ENCODE data around the gene ZBTB18. TPM values are rescaled to one million over a fixed set of nuclear protein-coding genes. Genes with fewer than 3 reads are reported as not detected.

ZBTB18 gene
- total and polyA plus RNA-seq, 7 donors: 7.4 to 19.7 (median 15.3) TPM

GRCh38 chr1:244084763-244085162 is 33.7 kb downstream of the ZBTB18 start:
- H3K4me3 ChIP-seq: no peak overlapping the region
- WGBS, 2 donors: 72 to 93% methylated on average over 3 of the region's 3 CpGs
- DNase-seq: no peak
- TF ChIP-seq CTCF (IDR thresholded peaks at IDR 0.05) (no peak), EP300 (IDR thresholded peaks at IDR 0.05) (no peak), POLR2AphosphoS5 (IDR thresholded peaks at IDR 0.05) (no peak), POLR2A (IDR thresholded peaks at IDR 0.05) (no peak)
- H3K27me3 ChIP-seq: peaks cover 0 to 16% (median 0%) of the 10 kb centered on the region in 3 donors
- no peak overlapping the region for H3K27ac ChIP-seq
- no peaks in the 10 kb centered on the region for H3K36me3 ChIP-seq
- intact Hi-C loops (cut with DNase I): no loop called here
- H3K4me1 ChIP-seq: no peaks in the 10 kb centered on the region
- H3K9me3 ChIP-seq: peaks cover 0 to 6% (median 2%) of the 10 kb centered on the region in 4 donors

GRCh38 chr1:244085891-244086290 is 34.8 kb downstream of the ZBTB18 start:
- Histone ChIP-seq H3K9me3 (peaks cover 0 to 6% (median 2%) of the 10 kb centered on the region in 4 donors), H3K36me3 (no peaks in the 10 kb centered on the region), H3K4me3 (no peak overlapping the region), H3K27me3 (peaks cover 0 to 13% (median 0%) of the 10 kb centered on the region in 3 donors), H3K27ac (no peak overlapping the region), H3K4me1 (no peaks in the 10 kb centered on the region)
- 90 to 91% methylated on average over 2 of the region's 2 CpGs for WGBS, 2 donors
- intact Hi-C loops (cut with DNase I): no loop called here
- no peak for DNase-seq
- TF ChIP-seq EP300 (IDR thresholded peaks at IDR 0.05) (no peak), POLR2A (IDR thresholded peaks at IDR 0.05) (no peak), CTCF (IDR thresholded peaks at IDR 0.05) (no peak), POLR2AphosphoS5 (IDR thresholded peaks at IDR 0.05) (no peak)

- no peaks in the 10 kb centered on the region for H3K36me3 ChIP-seq
- no peak overlapping the region for H3K27ac ChIP-seq
- H3K9me3 ChIP-seq: peaks cover 0 to 6% (median 2%) of the 10 kb centered on the region in 4 donors
- TF ChIP-seq CTCF (IDR thresholded peaks at IDR 0.05) (no peak), EP300 (IDR thresholded peaks at IDR 0.05) (no peak), POLR2A (IDR thresholded peaks at IDR 0.05) (no peak), POLR2AphosphoS5 (IDR thresholded peaks at IDR 0.05) (no peak)
- no peak for DNase-seq
- H3K4me3 ChIP-seq: no peak overlapping the region
- WGBS, 2 donors: 97% methylated on average over 13 of the region's 13 CpGs
- intact Hi-C loops (cut with DNase I): no loop called here
- no peaks in the 10 kb centered on the region for H3K4me1 ChIP-seq
- peaks cover 0 to 10% (median 0%) of the 10 kb centered on the region in 3 donors for H3K27me3 ChIP-seq
Observed at GRCh38 chr1:244087021-244087560, 36.0 kb downstream of the ZBTB18 start.

- Histone ChIP-seq H3K4me1 (no peaks in the 10 kb centered on the region), H3K27ac (no peak overlapping the region), H3K36me3 (no peaks in the 10 kb centered on the region), H3K4me3 (no peak overlapping the region), H3K9me3 (peaks cover 0 to 6% (median 2%) of the 10 kb centered on the region in 4 donors), H3K27me3 (peaks cover 0 to 6% (median 0%) of the 10 kb centered on the region in 3 donors)
- DNase-seq: no peak
- 78 to 91% methylated on average over 7 of the region's 7 CpGs for WGBS, 2 donors
- TF ChIP-seq EP300 (IDR thresholded peaks at IDR 0.05): no peak
- TF ChIP-seq POLR2A (IDR thresholded peaks at IDR 0.05): no peak
- TF ChIP-seq POLR2AphosphoS5 (IDR thresholded peaks at IDR 0.05): no peak
- TF ChIP-seq CTCF (IDR thresholded peaks at IDR 0.05): no peak
- intact Hi-C loops (cut with DNase I): no loop called here
Observed at GRCh38 chr1:244087611-244088010, 36.5 kb downstream of the ZBTB18 start.

GRCh38 chr1:244088161-244088560 is 37.1 kb downstream of the ZBTB18 start:
- WGBS, 2 donors: 78 to 88% methylated on average over 6 of the region's 6 CpGs
- H3K4me3 ChIP-seq: no peak overlapping the region
- intact Hi-C loops (cut with DNase I): no loop called here
- H3K36me3 ChIP-seq: no peaks in the 10 kb centered on the region
- peaks cover 0 to 6% (median 2%) of the 10 kb centered on the region in 4 donors for H3K9me3 ChIP-seq
- no peak for TF ChIP-seq POLR2A (IDR thresholded peaks at IDR 0.05)
- TF ChIP-seq POLR2AphosphoS5 (IDR thresholded peaks at IDR 0.05): no peak
- TF ChIP-seq CTCF (IDR thresholded peaks at IDR 0.05): no peak
- no peak for TF ChIP-seq EP300 (IDR thresholded peaks at IDR 0.05)
- no peaks in the 10 kb centered on the region for H3K4me1 ChIP-seq
- no peak overlapping the region for H3K27ac ChIP-seq
- DNase-seq: no peak
- peaks cover 0 to under 1% (median 0%) of the 10 kb centered on the region in 3 donors for H3K27me3 ChIP-seq

Data from sigmoid colon (tissue), 7 donors.